HG02763 (cell line): ENCODE measurements around the gene NREP.
"Not testable (repeated sequence)": the region's sequence is repeated elsewhere in the genome, so short reads cannot be mapped to it uniquely, and the experiment has no call there.

Experiments used
- ATAC-seq: cut with Tn5 transposase; IDR thresholded peaks from one replicate; pipeline ENCODE4 v1.9.1; 2021; ENCODE audit warnings: mild to moderate bottlenecking, moderate library complexity; ENCODE audit not compliant: unreplicated experiment

Gene NREP

DNA sequence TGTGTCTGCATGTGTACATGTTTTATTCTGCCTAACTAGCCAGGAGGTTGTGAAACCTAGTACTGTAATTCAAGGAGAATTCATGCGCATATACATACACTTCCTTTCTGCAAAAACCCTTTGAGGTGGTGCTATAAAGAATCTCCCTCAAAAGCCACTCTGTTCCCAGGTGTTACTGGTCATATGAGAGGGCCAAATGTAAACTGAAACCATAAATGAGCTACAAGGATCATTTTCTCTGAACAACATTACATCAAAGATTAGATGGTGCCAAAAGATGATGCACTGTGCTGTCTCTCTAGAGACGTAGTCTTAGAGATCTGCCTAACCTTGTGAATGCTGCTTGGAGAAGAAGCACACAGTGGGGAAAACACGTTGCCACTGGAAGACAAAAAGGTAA lies 15.7 kb downstream of the NREP start:
- no peak for ATAC-seq

DNA sequence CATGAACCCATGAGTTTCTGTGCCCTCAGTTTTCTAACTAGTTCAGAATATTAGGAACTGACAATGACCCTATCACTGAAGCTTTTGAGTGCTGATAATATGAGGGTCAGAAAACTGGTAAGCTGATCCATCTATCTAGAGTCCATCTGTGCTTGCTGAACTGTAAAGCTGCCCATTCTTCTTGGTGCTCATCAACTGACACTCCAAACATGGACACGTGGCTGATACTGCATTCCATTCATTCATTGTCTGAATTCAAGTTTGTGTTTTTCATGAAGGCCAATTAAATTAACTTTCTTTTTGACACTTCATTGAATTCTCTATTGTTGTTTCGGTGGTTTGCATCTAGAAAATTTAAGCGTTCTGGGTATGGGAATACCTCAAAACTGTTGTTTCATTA lies 17.6 kb downstream of the NREP start:
- no peak for ATAC-seq

DNA sequence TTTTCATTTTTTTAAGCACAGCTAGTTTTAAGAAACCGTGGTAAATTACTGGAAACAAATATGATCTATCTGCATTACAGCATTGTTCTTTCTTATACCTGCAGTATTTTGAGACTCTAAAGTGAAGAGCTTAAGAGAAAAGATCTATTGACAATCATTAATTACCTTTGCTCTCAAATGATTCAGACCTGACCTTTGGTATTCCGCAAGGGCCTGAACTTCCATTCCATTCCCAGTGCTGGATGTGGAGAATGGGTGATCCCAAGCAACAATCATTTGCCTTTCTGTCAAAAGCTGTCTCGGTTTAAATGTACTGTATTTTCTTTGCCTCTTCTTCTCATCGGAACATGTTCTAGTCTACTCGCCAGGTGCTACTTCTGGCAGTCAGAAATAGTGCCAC lies 18.9 kb downstream of the NREP start:
- no peak for ATAC-seq

DNA sequence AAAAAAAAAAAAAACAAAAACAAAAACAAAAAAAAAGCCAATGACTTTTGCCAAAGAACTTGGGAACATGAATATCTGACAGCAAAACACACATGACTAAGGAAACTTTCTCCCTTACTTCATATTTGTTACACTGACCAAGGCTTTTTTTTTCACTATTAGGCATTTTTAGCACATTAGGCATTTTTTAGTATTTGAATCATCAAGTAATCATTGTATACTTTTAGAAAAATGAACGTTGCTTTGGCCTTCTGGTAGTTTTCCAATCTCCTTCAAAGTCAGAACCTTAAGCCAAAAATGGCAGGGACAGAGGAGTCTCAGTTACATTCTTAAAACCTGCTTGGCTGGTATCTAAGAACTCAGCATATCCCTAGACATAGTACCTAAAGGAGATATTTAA lies 19.3 kb downstream of the NREP start:
- ATAC-seq: no peak

DNA sequence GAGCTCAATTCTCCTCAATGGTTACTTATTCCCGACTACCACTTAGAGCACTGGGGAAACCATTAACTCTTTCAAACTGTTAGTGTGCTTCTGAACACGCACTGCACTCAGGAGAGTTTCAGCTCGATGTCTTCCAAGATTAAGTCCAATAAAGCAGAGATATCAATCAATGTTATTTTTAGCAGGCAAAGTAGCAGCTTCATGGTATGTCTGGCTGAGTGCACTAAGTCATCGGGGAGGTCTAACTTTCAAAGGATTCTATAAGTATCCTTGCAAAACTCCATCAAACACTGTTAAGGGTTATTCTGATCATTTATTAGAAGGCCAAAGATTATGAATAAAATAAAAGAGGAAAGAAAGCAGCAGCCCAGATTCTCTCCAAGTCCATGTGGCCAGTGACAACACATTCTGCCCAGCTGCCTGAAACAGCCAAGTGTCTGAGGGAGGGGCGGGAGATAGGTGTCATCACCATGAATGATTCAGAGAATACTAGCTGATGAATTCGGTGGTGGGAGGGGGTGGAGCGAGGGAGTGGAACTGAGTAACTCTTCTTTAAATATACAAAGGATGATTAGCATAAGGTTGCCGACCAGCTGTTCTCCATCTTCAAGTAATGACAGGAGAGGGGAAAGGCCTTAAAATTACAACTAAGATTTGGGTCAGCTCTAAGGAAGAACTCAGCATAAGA lies 21.3 kb downstream of the NREP start:
- ATAC-seq: no peak

DNA sequence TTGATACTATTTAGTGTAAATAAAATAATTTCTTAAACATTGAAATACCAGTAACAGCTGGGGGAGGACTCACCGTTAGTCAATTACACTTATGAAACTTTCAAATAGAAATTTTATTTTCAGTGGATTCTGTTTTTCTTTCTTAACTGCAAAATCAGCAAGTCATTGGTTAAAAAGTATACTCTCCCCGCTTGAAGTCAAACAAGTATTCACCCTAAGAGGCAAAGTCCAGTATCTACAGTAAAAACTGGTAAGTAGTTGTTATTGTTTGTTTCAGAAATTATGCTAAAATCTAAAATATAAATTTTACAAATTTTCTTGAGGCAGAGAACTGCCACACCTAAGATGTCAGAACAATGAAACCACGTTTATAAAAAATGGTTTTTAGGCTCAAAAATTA lies 22.4 kb downstream of the NREP start:
- ATAC-seq: no peak

DNA sequence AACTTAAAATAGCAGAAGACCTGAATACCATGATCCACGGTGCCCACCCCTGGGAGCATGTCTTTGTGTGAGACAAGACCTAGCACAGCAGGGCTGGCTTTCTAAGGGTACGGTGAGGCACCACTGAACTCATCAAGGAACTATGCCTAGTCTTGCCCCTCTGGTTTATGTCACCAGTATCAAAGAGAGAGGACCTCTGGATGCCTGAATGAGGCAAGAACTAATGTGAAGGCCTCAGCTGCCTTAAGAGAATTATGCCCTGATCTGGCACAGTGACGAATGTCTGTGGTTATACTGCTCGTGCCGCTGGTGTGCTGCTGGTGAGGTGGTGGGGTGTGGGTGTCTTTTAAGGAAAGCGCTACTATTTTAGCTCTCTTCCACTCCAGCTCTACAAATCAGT lies 23.0 kb downstream of the NREP start:
- no peak for ATAC-seq

DNA sequence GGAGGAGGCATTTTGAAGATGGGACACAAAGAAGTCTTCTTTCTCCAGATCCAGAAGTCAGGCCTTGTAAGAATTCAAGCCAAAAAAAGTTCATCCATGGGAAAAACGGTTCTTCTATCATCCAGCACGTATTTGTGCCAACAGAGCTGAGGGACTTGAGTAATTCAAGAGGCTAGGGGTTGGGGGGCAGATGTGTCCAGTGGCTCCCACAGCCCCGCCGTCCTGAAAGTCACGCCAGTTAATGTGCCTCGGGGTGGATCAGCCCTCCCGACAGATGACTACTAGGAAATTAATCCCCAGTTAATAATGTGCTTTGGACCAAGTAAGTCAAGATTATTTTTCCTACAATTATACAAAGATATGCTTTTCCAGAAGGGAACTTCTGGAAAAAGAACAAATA lies 23.4 kb downstream of the NREP start:
- ATAC-seq: no peak

DNA sequence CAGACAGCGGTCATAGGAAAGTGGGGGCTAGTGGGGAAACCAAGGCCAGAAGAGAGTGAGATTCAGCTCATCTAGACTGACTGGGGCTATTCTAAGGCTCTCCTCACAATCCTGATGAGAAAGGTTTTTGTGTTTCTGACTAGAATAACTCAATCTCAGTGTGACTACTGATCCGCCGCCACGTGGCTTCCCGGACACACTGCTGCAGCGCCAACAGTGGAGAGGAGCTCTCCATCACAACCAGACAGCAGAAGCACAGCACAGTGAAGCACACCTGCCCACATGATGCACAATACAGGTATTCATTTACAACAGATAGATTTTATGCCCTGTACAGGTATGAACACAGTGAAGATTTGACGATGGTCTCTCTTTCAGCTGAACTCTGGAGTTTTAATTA lies 25.4 kb downstream of the NREP start:
- no peak for ATAC-seq

DNA sequence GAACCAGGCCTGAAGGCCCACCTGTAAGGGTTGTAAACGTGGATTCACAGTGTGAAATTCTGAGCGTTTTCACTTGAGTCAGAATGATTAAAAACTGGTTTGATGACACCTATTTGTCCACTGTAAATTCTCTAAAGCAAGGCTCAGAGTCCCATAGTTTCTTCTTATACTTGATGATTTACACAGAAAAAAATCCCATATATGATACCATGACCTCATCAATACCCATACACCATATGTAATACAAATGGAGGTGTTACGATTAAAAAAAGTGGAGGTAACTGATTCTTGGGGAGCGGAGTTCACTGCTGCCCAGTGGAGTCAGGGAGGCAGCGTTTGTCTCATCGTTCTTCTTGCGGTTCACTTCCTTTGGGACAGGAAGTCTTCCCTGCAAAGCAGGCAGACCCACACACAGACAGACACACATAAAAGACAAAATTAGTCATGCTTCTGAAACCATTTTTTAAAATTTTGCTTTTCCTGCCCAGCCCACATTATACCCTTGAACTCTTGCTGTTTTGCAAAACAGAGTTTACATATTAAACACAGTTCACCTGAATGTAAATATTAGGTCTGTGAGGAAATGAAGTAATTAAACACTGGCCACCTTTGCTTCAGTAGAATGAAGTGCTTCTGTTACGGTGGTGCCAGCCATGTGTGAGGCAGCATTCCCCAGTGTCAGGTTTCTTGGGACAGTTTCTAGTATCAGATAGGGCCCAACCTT lies 26.2 kb downstream of the NREP start:
- ATAC-seq: no peak

DNA sequence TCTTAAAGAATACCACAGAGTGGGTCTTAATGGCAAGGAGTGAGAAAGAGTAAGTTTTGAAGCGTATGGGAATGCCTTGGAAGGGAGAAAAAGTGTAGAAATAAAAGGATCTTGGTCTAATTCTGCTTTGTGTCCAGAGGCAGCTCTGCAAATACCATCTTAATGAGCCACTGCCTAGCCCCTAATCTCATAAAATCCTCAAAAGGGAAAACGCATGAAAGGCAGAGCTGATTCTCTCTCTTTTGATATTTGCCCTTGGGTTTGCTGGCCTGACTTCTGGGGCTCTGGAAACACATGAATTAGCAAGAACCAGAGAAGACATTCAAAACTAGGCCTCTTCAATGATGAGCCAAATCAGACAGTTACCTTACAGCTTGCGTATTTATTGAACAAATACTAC lies 28.1 kb downstream of the NREP start:
- ATAC-seq: no peak

DNA sequence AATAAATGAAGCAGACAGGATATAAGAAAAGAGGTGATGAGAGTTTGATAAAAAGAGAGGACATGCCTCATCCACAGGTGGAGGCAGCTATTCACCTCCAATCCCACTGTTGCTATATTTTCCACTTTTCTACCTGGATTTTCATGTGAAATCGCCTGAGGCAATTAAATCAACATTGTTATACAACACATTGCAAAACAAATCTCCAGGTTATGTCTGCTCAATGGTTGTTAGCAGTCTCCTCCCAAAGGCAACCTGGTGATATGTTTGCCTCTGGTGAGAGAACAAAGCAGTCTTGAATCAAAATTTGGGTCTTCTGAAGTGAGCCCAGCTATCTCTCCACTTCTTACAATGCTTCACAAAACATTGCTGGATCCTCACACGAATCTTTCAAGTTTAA lies 30.0 kb downstream of the NREP start:
- ATAC-seq: no peak

DNA sequence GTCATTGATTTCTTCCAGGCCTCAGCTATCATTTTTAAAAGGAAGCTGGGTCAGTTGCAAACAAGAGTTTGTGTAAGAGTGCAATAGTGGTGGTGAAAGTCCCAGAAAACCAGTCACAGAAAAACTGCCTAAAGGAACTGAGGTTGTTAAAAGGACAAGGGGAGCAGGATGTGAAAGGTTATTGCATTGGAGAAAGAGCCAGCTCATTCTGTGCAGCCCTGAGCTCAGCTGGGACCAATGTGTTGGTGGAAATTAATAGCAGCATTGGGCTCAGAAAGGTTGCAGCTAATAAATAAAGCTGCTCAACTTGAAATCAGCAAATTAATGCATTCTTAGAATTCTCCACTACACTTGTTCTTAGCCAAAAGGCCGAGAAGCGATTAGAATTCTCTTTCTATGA lies 34.9 kb downstream of the NREP start:
- no peak for ATAC-seq

DNA sequence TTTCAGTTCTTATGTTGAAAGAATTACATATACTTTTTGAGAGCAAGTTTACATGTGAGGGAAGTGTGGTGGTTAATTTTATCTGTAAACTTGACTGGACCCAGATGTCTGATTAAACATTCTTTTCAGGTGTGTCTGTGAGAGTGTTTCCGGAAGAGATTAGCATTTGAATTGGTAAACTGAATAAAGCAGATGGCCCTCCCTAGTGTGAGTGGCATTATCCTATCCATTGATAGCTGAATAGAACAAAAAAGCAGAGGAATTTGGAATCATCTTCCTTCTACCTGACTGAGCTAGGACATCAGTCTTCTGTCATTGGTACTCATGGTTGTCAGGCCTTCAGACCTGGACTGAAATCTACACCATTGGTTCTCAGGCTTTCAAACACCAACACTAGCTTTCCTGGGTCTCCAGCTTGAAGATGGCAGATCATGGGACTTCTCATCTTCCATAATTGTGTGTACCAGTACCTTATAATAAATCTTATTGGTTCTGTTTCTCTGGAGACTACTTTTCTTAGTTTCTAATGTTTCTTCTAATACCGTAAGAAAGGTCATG lies 36.6 kb downstream of the NREP start:
- no peak for ATAC-seq

DNA sequence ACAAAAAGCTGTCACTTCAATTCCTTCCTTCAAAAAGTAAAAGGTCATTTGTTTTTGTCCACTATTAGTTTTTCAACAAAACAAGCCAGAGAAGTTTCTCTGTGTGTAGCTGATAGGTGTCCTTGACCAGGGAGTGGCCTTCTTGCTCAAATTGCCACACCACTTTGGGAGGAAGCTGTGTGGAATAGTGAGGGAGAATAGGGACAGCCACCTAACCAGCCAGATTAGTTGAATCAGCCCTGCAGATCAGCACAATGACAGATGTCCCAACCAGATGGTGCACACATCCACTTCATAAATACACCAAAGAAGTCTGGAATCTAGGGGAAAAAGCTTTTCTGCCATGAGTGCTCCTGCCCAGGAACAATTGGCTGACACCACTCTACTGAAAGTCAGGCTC lies 37.2 kb downstream of the NREP start:
- ATAC-seq: no peak

DNA sequence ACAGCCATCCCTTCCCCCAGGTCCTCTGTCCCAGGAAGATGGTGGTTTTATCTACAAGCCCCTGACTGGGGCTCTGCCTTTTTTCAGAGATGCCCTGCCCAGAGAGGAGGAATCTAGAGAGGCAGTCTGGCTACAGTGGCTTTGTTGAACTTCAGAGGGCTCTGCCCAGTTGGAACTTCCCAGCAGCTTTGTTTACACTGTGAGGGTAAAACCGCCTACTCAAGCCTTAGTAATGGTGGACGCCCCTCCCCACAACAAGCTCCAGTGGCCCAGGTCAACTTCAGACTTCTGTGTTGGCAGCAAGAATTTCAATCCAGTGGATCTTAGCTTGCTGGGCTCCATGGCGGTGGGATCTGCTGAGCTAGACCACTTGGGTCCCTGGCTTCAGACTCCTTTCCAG lies 40.2 kb downstream of the NREP start:
- not testable (repeated sequence) for ATAC-seq

DNA sequence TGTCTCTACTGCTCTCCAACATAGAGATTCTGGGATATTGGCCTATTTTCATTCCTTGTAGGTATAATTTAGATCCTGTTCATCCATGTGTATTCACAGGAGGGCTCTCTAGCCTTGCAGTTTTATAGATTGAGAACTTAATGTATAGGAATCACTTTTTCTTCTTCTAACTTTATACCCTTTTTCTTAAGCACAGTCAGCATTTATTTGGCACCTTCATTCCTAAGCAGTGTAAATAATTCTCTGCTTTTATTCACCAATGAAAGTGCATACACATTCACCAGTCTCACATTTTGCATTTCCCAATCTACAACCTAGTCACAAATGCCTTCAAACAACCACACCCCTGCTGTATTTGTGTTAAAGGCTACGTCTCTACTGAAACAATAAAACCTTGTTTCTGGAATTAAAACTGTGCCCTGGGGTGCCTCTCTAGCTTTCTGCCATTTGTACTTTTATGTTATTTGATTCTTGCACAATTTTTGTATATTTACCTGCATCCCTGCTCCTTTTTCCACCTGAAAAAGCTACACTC lies 49.3 kb downstream of the NREP start:
- no peak for ATAC-seq

DNA sequence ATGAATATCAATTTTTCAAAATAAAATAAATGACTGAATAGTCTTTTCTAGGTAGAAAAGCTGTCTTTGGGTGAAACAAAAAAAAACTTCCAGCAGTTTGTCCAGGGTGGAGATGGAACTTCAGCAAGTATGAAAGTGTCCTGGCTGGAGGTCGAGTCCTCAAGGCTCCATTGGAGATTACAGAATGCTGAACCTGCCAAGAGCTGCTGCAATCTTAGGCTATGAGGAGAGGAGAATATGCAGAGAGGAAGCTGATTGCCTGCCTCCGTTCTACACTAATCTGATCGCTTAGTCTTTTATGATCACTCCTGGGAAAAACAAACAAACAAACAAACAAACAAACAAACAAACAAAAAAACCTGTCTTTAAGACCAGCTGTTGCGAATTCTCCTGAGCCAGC lies 50.6 kb downstream of the NREP start:
- ATAC-seq: no peak

DNA sequence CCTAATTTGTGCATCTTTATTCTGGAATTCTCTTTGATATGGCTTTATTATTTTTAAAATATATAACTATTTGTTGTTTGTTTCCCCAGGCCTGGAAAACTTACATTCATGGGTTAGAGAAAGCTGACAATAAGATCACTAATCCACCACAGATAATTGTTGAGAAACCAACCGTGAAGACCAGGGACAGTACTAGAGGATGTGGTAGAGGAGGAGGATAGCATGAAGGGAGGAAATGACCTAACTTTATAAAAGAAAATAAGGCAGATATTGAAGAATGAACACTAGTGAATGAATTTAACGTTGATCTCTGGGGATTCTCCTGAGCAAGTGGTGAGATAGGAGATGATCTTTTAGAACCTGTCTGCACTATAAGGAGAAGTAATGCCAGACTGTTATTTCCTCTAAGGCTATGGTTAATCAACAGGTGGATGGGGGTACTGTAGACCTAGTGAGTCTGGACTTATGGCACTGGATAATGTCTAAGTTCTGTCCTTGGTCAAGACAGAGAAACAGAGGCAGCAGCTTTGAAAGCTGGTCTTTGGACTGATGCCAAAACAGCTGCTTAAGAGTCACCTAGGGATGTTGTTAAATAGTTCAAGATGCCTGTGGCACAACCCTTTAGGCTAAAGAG lies 52.4 kb downstream of the NREP start:
- ATAC-seq: no peak

DNA sequence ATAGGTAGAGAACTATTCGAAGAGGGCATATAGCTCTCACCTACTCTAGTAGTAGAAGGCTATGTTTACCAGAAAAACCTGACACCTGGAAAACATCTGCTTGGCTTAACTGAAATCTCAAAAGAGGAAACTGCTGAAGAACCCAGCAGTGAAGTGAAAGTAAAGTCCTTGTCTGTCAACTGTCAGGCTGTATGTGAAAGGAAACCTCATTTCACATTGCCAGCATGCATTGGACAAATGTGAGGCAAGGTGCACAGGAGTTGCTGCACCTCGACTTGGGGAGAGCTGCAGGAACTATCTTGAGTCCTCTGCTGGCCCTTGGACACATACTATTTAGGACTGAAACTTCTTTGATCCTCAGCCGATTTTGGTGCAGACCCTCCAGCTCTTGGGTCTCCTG lies 53.3 kb downstream of the NREP start:
- peak; percentile 98 for ATAC-seq

DNA sequence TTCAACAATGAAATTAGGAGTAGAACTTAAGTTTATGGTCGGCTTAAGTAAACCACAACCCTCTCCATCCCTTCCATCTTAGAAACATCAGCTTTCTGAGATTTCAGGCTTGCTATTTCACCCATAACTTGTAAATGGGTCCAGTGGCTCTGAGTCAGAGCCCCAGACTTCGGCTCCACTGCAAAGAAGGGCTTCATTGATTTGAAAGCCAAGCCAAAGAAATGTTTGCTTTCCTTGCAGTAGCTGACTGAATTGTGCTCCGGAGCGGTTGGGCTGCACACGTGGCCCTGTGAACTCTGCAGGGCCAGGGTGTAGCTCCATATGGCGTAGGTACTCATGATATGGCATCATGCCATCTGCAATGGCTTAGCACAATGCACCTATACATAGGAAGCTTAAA lies 57.0 kb downstream of the NREP start:
- ATAC-seq: no peak

DNA sequence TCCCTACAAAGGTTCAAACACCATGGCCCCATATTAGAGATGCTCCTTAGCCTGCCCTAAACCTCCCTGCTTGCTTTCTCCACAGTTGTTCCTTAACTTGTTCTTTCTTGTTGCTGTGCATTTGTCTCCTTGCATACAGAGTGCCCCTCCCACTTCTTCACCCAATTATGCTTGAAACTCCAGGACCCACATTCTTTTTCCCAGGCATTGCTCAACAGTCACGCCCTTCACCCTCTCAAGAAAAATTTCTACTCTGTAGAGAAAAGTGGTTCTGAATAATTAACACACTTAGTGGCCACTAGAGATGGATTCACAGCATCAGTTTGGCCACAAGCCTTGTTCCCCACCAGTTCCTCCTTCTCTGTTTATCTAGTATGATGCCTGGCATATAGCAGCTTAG lies 57.7 kb downstream of the NREP start:
- no peak for ATAC-seq
